ENCODE results near the gene HDAC5.
"Not testable (repeated sequence)": the region's sequence is repeated elsewhere in the genome, so short reads cannot be mapped to it uniquely, and the experiment has no call there.

Gene HDAC5

DNA sequence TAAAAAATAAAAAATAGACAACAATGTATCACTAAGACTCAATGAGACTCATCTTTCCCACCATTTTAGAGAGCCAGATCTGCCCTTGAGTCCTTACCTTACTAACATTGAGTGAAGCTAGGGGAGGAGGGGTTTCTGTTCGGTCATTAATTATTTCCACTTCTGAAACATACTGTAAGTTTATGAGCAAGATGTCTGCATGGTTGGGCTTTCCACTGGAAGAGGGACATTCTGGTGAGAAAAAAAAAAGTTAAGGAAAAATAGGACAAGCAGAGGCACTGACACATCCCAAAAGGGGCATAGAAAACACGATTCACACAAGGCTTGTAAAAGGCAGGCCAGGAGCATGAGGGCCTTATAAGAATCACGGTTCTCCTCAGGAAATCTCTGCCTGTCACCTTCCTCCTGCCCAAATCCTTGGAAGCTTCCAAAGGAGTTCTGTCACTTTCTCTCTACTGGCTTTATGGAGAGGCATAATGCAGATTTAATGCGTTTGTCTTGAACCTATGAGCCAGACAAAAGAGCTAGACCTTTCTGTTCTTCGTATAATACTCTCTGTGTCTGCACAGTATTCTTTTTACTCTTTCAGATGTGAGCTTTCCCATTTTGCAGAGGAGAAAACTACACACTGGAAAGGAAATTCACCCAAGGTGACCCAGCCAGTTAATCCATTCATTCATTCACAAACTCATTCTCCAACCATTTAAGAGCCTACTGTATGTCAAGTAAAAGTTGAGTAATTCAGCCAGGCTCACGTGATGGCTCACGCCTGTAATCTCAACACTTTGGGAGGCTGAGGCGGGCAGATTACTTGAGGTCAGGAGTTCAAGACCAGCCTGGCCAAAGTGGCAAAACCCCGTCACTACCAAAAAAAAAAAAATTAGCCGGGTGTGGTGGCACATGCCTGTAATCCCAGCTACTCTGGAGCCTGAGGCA, 59.5 kb downstream of the HDAC5 start:
- no peak for DNase-seq (ENCODE audit: low read depth in 2 of 2)
- TF ChIP-seq, protein P1, sequence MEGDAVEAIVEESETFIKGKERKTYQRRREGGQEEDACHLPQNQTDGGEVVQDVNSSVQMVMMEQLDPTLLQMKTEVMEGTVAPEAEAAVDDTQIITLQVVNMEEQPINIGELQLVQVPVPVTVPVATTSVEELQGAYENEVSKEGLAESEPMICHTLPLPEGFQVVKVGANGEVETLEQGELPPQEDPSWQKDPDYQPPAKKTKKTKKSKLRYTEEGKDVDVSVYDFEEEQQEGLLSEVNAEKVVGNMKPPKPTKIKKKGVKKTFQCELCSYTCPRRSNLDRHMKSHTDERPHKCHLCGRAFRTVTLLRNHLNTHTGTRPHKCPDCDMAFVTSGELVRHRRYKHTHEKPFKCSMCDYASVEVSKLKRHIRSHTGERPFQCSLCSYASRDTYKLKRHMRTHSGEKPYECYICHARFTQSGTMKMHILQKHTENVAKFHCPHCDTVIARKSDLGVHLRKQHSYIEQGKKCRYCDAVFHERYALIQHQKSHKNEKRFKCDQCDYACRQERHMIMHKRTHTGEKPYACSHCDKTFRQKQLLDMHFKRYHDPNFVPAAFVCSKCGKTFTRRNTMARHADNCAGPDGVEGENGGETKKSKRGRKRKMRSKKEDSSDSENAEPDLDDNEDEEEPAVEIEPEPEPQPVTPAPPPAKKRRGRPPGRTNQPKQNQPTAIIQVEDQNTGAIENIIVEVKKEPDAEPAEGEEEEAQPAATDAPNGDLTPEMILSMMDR (IDR thresholded peaks at IDR 0.05; ENCODE audit: low read depth, low read length), result no peak
- no peak overlapping the region for H3K4me3 ChIP-seq (replicated peaks in 1 of 2; ENCODE audit: low read depth in 2 of 2, low read length in 2 of 2)

DNA sequence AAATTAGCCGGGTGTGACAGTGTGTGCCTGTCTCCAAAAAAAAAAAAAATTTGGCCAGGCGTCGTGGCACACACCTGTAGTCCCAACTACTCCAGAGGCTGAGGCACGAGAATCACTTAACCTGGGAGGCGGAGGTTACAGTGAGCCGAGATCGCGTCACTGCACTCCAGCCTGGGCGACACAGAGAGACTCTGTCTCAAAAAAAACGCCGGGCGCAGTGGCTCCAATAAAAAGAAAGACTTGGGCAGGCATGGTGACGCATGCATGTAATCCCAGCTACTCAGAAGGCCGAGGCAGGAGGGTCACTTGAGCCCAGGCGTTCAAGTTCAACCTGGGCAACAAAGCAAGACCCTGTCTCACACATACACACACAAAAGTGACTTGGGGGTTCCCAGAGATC, 60.6 kb downstream of the HDAC5 start:
- H3K4me3 ChIP-seq (replicated peaks in 1 of 2; ENCODE audit: low read depth in 2 of 2, low read length in 2 of 2), result no peak overlapping the region
- no peak for DNase-seq (ENCODE audit: low read depth in 2 of 2)
- TF ChIP-seq, protein P1 (IDR thresholded peaks at IDR 0.05; ENCODE audit: low read depth, low read length), result no peak

DNA sequence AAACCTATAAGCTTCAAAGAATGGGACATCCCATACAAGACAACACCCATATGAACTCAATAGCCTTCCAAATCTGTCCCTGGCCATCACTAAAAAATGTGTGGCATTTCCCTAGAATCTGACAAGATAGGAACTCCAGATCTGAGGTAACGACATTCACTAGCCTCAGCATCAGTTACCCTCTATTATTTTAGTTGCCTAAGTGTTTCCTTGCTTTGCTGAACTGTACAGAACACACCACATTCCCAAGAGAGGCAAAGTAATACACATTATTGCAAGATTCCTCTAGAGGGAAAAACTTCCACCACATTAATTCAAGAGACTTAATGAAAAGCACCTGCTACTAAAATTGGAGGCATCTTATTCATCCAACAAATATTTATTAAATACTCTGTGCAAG, 62.0 kb downstream of the HDAC5 start:
- DNase-seq (ENCODE audit: low read depth in 2 of 2), result peak in 1 of 2 donors; percentile 17
- TF ChIP-seq, protein P1 (IDR thresholded peaks at IDR 0.05; ENCODE audit: low read depth, low read length), result no peak
- H3K4me3 ChIP-seq (replicated peaks in 1 of 2; ENCODE audit: low read depth in 2 of 2, low read length in 2 of 2), result no peak overlapping the region

DNA sequence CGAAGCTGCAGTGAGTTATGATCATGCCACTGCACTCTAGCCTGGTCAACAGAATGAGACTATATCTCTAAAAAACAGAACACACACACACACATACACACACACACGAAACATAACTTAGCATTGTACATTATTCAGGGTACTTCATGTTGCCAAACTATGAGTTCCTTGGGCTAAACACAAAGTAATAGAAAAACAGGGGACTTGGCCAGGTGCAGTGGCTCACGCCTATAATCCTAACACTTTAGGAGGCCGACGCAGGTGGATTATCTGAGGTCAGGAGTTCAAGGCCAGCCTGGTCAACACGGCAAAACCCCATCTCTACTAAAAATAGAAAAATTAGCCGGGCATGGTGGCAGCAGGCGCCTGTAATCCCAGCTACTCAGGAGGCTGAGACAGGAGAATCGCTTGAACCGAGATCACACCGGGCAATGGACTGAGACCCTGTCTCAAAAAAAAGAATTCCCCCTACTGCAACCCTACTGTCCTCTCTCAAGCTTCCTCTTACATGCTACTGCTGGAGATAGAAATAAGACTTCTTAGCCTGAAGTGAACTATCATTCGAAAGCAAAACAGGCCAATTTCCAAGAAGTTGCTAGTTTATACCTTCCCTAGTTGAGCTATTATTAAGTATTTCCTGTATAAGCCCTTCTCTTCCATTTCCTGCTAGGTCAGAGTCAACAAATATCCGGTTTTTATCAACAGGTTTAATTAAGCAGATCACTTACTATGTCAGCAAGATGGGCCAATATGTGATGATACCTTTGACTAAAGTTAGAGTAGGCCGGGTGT, 64.1 kb downstream of the HDAC5 start:
- H3K4me3 ChIP-seq (replicated peaks in 1 of 2; ENCODE audit: low read depth in 2 of 2, low read length in 2 of 2), result no peak overlapping the region
- TF ChIP-seq, protein P1 (IDR thresholded peaks at IDR 0.05; ENCODE audit: low read depth, low read length), result no peak
- no peak for DNase-seq (ENCODE audit: low read depth in 2 of 2)

DNA sequence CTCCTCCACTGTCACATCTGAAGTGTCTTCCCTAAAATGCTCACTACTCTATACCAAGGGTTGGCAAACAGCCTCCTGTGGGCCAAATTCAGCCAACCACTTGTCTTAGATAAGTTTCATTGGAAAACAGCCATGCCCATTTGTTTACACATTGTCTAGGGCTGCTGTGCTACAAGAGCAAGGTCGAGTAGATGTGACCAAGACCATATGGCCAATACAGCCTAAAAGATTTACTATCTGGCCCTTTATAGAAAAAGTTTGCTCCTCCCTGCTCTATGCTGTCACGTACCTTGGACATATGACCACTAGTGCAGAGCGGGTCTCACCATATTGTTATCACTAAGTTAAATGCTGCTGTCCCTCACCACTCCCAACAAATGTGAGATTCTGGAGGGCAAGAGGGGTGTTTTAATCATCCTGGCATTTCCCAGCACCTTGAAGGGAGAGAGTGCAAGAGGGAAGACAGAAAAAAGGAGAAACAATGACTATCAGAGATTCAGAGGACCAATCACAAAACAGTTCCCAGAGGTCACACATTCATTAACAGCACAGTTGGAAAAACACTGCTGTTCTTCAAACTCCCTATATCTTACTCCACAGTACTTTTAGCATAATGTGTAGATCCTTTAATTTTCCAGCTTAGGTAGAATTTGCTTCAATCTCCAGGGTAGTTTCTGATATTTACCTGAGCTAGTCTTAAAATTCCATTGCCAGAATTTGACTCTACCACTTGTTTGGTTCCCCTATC, 70.1 kb downstream of the HDAC5 start:
- DNase-seq (ENCODE audit: low read depth in 2 of 2), result no peak
- no peak overlapping the region for H3K4me3 ChIP-seq (replicated peaks in 1 of 2; ENCODE audit: low read depth in 2 of 2, low read length in 2 of 2)
- TF ChIP-seq, protein P1 (IDR thresholded peaks at IDR 0.05; ENCODE audit: low read depth, low read length), result no peak

DNA sequence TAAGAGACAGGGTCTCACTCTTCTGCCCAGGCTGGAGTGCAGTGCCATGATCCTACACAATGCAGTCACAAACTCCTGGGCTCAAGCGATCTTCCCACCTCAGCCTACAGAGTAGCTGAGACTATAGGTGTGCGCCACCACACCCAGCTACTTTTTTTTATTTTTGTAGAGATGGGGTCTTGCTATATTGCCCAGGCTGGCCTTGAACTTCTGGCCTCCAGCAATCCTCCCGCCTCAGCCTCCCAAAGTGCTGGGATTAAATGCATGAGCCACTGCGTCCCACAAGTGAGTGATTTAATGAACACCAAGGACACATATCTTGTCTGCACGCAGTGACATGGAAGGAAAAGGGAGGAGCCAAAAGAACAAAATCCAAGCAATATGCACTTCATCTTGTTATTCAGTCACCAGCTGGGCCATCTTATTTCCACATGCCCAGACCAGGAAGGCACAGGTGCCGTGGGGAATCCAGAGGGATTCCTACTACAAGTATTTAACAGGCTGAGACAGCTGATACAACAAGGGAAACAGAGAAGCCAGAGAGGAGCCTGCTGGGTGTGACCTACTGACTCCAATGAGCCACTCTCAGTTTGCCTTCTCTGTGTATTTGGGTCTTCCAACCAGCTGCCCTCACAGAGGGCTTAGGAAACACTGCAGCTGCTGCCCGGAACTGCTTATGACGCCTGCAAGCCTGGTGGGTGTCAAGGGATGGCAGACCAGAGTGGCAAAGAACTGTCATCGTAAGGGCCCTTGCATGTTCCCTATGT, 74.0 kb downstream of the HDAC5 start:
- H3K4me3 ChIP-seq (replicated peaks in 1 of 2; ENCODE audit: low read depth in 2 of 2, low read length in 2 of 2), result no peak overlapping the region
- no peak for DNase-seq (ENCODE audit: low read depth in 2 of 2)
- TF ChIP-seq, protein P1 (IDR thresholded peaks at IDR 0.05; ENCODE audit: low read depth, low read length), result no peak

DNA sequence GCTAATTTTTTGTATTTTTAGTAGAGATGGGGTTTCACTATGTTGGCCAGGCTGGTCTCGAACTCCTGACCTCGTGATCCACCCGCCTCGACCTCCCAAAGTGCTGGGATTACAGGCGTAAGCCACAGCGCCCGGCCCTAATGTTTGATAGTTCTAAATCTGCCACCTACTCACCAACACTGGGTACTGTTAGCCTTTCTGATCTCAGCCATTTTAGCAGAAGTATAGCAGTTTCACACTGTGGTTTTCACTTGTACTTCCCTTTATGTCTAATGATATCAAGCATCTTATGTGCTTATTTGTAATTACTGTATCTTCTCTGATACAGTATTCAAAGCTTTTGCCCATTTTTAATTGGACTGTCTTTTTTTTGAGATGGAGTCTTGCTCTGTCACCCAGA, 76.5 kb downstream of the HDAC5 start:
- not testable (repeated sequence) for H3K4me3 ChIP-seq (replicated peaks in 1 of 2; ENCODE audit: low read depth in 2 of 2, low read length in 2 of 2); DNase-seq (ENCODE audit: low read depth in 2 of 2)

Measured in cardiac fibroblast (primary cell).